ENCODE measurements around the gene MYO7A. TPM values are rescaled to one million over a fixed set of nuclear protein-coding genes. Genes with fewer than 3 reads are reported as not detected.

The MYO7A gene
- total RNA-seq, 3 donors from 2014 or later, result 4.3 to 23.5 (median 4.5) TPM

DNA sequence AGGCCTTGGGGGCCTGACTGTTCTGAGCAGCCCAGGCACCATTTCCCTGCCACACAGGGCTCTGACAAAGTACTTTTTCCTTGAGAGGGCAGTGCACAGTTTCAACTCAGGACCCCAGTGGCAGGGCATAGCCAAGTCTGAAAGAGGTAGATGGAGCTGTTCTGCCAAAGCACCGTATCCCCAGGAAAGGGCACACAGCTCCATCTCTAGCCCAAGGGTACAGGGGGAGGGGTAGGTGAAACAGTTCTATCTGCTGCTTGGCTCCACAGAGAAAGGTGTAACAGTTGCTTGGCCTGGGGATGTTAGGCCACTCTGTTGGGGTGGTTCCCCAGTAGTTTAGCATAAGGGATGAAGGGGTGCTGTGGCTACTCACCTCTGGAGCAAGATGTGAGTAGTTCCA lies 125.6 kb downstream of the MYO7A start:
- Histone ChIP-seq H3K27me3 (no peaks in the 10 kb centered on the region), H3K27ac (no peak overlapping the region), H3K4me1 (no peaks in the 10 kb centered on the region), H3K9me3 (peaks cover 0 to 18% of the 10 kb centered on the region in 2 donors), H3K4me3 (no peak overlapping the region), H3K36me3 (no peaks in the 10 kb centered on the region)
- no peak for TF ChIP-seq POLR2AphosphoS5 (IDR thresholded peaks at IDR 0.05)
- TF ChIP-seq, protein P1, sequence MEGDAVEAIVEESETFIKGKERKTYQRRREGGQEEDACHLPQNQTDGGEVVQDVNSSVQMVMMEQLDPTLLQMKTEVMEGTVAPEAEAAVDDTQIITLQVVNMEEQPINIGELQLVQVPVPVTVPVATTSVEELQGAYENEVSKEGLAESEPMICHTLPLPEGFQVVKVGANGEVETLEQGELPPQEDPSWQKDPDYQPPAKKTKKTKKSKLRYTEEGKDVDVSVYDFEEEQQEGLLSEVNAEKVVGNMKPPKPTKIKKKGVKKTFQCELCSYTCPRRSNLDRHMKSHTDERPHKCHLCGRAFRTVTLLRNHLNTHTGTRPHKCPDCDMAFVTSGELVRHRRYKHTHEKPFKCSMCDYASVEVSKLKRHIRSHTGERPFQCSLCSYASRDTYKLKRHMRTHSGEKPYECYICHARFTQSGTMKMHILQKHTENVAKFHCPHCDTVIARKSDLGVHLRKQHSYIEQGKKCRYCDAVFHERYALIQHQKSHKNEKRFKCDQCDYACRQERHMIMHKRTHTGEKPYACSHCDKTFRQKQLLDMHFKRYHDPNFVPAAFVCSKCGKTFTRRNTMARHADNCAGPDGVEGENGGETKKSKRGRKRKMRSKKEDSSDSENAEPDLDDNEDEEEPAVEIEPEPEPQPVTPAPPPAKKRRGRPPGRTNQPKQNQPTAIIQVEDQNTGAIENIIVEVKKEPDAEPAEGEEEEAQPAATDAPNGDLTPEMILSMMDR (IDR thresholded peaks at IDR 0.05), result no peak
- no peak for TF ChIP-seq POLR2A (IDR thresholded peaks at IDR 0.05)
- intact Hi-C loops (cut with DNase I; ENCODE audit: low total_unique reads), result no loop called here
- no peak for DNase-seq (ENCODE audit: low spot score in 2 of 2)

DNA sequence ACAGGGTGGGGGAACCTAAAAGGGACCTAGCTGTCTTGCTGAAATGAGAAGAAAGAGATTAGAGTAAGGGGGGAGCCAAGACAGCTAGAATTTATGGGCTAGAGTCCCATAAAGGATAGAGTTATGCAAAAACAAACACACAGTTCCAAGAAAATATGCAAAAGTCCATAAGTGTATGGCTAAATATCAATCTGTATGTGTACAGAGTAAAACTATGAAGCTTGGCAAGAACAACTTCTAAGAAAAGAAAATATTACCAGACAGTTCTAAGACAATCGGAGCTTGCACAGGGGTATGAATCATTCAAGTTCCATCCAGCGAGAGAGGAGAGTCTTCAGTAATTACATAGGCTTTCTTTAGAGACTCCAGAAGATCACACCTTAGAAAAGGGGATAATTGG lies 131.6 kb downstream of the MYO7A start:
- no peaks in the 10 kb centered on the region for H3K36me3 ChIP-seq
- TF ChIP-seq POLR2AphosphoS5 (IDR thresholded peaks at IDR 0.05), result no peak
- TF ChIP-seq, protein P1 (IDR thresholded peaks at IDR 0.05), result no peak
- no peak for TF ChIP-seq POLR2A (IDR thresholded peaks at IDR 0.05)
- H3K27me3 ChIP-seq, result no peaks in the 10 kb centered on the region
- H3K27ac ChIP-seq, result no peak overlapping the region
- no peak overlapping the region for H3K4me3 ChIP-seq
- intact Hi-C loops (cut with DNase I; ENCODE audit: low total_unique reads), result no loop called here
- peaks cover 9 to 21% of the 10 kb centered on the region in 2 donors for H3K9me3 ChIP-seq
- DNase-seq (ENCODE audit: low spot score in 2 of 2), result no peak
- no peaks in the 10 kb centered on the region for H3K4me1 ChIP-seq

DNA sequence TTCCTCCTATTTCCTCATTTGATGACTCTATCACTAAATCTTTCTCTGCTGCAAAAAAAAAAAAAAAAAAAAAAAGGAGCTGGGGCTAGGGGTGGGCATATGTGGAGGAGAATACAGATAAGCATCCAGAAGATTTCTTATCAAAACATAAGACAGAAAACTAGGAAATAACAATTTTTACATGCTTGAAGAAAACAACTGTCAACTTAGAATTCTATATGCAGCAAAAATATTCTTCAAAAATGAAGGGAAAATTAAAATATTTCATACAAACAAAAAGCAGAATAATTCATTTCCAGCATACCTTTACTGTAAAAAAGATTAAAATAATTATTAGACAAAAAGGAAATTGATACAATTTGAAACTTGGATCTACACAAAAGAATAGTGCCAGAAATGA lies 134.8 kb downstream of the MYO7A start:
- no peak overlapping the region for H3K4me3 ChIP-seq
- no peak for TF ChIP-seq POLR2A (IDR thresholded peaks at IDR 0.05)
- no peak for TF ChIP-seq POLR2AphosphoS5 (IDR thresholded peaks at IDR 0.05)
- TF ChIP-seq, protein P1 (IDR thresholded peaks at IDR 0.05), result no peak
- no peak for DNase-seq (ENCODE audit: low spot score in 2 of 2)
- no peaks in the 10 kb centered on the region for H3K27me3 ChIP-seq
- peaks cover 9 to 21% of the 10 kb centered on the region in 2 donors for H3K9me3 ChIP-seq
- intact Hi-C loops (cut with DNase I; ENCODE audit: low total_unique reads), result no loop called here
- H3K4me1 ChIP-seq, result no peaks in the 10 kb centered on the region
- no peak overlapping the region for H3K27ac ChIP-seq
- no peaks in the 10 kb centered on the region for H3K36me3 ChIP-seq

Other genes starting within 250 kb of the MYO7A start
- gene B3GNT6, start 93.8 kb upstream of the MYO7A start, total RNA-seq, result under 1 TPM in 1 of 3 donors, not detected in 2; 0.33 TPM
- 1 to 10 TPM; 2.8 to 6.1 (median 3.6) TPM for gene CAPN5, start 61.3 kb upstream of the MYO7A start, total RNA-seq
- gene OMP, start 25.4 kb upstream of the MYO7A start, total RNA-seq, result not detected
- gene GDPD4, start 173.4 kb downstream of the MYO7A start, total RNA-seq, result not detected